ENCODE results near the gene BNC2. TPM values are rescaled to one million over a fixed set of nuclear protein-coding genes. Genes with fewer than 3 reads are reported as not detected.

BNC2 gene
- total RNA-seq, 1 experiment from 2014 or later, result 43.6 TPM

DNA sequence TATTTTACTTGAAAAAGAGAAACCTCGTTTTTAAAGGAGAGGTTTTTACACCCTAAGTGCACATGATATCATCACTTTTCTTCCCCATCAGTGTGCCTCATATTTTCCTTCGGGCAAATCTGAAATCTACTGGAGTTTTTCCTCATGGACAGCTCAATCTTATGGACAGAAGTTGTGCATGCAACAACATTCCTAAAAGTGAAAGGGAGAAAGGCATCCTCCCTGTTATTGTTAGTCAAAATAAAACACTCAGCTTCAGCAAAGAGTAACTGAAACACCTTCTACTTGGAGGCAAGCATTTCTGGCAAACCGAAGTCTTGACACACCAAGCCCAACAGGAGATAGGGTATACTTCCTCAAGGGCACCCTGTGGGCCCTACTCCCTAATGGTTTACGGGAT lies 217.9 kb downstream of the BNC2 start:
- no peak overlapping the region for H2BK120ac ChIP-seq (ENCODE audit: low read depth, low read length, poor library complexity, severe bottlenecking)
- no peak overlapping the region for H3T11ph ChIP-seq (ENCODE audit: low read length)
- H3K4me1 ChIP-seq (ENCODE audit: insufficient read depth, low read length), result peaks cover 13% of the 10 kb centered on the region
- WGBS (ENCODE audit: extremely low coverage, insufficient read length, low lambda C conversion rate), result no CpG with 5 or more reads among the region's 4 CpGs
- H3K4ac ChIP-seq (ENCODE audit: low read depth, low read length), result no peak overlapping the region
- peak overlapping the region; percentile 32 for H3K4me2 ChIP-seq (ENCODE audit: insufficient read depth, insufficient read length, low read length)
- H3K4me3 Mint-ChIP-seq, result no peak overlapping the region
- peak overlapping the region in 2 of 3 experiments; percentile 2 to 71; a peak in 5 of 7 replicates for H3K27ac Mint-ChIP-seq
- H4K91ac ChIP-seq (ENCODE audit: insufficient read length, low read depth, low read length), result no peak overlapping the region
- no peak overlapping the region for H2BK15ac ChIP-seq (ENCODE audit: low read depth, low read length)
- H3K27ac ChIP-seq (ENCODE audit: insufficient read length, low read depth, low read length), result no peak overlapping the region
- H3K18ac ChIP-seq (ENCODE audit: insufficient read length, low read depth, low read length), result no peak overlapping the region
- no peak overlapping the region for H4K8ac ChIP-seq (replicated peaks; ENCODE audit: insufficient read length, low read depth, low read length)
- no peak overlapping the region for H3K56ac ChIP-seq (ENCODE audit: insufficient read length, low read depth, low read length)
- no peak overlapping the region for H2AK5ac ChIP-seq (ENCODE audit: insufficient read length, low read length)
- H4K20me1 ChIP-seq (ENCODE audit: control insufficient read depth, insufficient read depth, insufficient read length), result no peaks in the 10 kb centered on the region
- no peaks in the 10 kb centered on the region for H3K36me3 Mint-ChIP-seq (ENCODE audit: insufficient read depth in 1 of 3, low read depth in 3 of 3)
- H3K9me3 Mint-ChIP-seq, result no peaks in the 10 kb centered on the region
- H3K23me2 ChIP-seq (ENCODE audit: insufficient read length, low read depth, low read length, poor library complexity, severe bottlenecking), result no peaks in the 10 kb centered on the region
- no peak overlapping the region for H3K23ac ChIP-seq (ENCODE audit: insufficient read length, low read depth, low read length)
- H3K14ac ChIP-seq (ENCODE audit: insufficient read depth, low read length), result no peak overlapping the region
- no peak for DNase-seq
- H3K4me1 Mint-ChIP-seq, result peaks cover 68 to 71% of the 10 kb centered on the region in 2 experiments
- H2AFZ ChIP-seq (ENCODE audit: low read length), result no peak overlapping the region
- H3K9me3 ChIP-seq (ENCODE audit: control insufficient read depth, low read depth, low read length), result no peaks in the 10 kb centered on the region
- H4K5ac ChIP-seq (ENCODE audit: insufficient read length, low read depth, low read length), result no peak overlapping the region
- no peaks in the 10 kb centered on the region for H3K79me1 ChIP-seq (ENCODE audit: insufficient read depth, low read depth, low read length, poor library complexity, severe bottlenecking)
- TF ChIP-seq, protein P1, sequence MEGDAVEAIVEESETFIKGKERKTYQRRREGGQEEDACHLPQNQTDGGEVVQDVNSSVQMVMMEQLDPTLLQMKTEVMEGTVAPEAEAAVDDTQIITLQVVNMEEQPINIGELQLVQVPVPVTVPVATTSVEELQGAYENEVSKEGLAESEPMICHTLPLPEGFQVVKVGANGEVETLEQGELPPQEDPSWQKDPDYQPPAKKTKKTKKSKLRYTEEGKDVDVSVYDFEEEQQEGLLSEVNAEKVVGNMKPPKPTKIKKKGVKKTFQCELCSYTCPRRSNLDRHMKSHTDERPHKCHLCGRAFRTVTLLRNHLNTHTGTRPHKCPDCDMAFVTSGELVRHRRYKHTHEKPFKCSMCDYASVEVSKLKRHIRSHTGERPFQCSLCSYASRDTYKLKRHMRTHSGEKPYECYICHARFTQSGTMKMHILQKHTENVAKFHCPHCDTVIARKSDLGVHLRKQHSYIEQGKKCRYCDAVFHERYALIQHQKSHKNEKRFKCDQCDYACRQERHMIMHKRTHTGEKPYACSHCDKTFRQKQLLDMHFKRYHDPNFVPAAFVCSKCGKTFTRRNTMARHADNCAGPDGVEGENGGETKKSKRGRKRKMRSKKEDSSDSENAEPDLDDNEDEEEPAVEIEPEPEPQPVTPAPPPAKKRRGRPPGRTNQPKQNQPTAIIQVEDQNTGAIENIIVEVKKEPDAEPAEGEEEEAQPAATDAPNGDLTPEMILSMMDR (conservative IDR thresholded peaks at IDR 0.05), result no peak
- H3K27me3 Mint-ChIP-seq (ENCODE audit: low read depth), result no peaks in the 10 kb centered on the region
- H2BK5ac ChIP-seq (ENCODE audit: insufficient read length, low read length), result no peak overlapping the region
- H2BK12ac ChIP-seq (ENCODE audit: insufficient read length, low read depth, low read length), result no peak overlapping the region
- H3K79me2 ChIP-seq (ENCODE audit: insufficient read depth, low read length), result no peaks in the 10 kb centered on the region
- no peak overlapping the region for H3K9ac ChIP-seq (ENCODE audit: extremely low read depth, insufficient read length, low read length)
- H2BK20ac ChIP-seq (ENCODE audit: low read depth, low read length, poor library complexity, severe bottlenecking), result no peak overlapping the region
- no peaks in the 10 kb centered on the region for H3K27me3 ChIP-seq (ENCODE audit: insufficient read depth, low read length)

Data from H9 (cell line).